ENCODE measurements around the gene OARD1.
"Not testable (repeated sequence)": the region's sequence is repeated elsewhere in the genome, so short reads cannot be mapped to it uniquely, and the experiment has no call there.

OARD1 gene

GRCh38 chr6:41025966-41026530 lies 46.1 kb downstream of the OARD1 start:
- no peak for DNase-seq

GRCh38 chr6:41023114-41023513 lies 49.0 kb downstream of the OARD1 start:
- no peak for DNase-seq

GRCh38 chr6:41022294-41022693 lies 49.9 kb downstream of the OARD1 start:
- DNase-seq, result peak; percentile 6

GRCh38 chr6:41021832-41022231 lies 50.3 kb downstream of the OARD1 start:
- DNase-seq, result peak; percentile 59

- DNase-seq, result no peak
Measured at GRCh38 chr6:41017663-41018062, 54.5 kb downstream of the OARD1 start.

GRCh38 chr6:41015860-41016259 lies 56.3 kb downstream of the OARD1 start:
- DNase-seq, result not testable (repeated sequence)

- no peak for DNase-seq
Measured at GRCh38 chr6:41014780-41015179, 57.4 kb downstream of the OARD1 start.

Data from DMS79 (cell line).